Heart left ventricle (tissue), 16 donors: ENCODE measurements around the gene SIVA1. TPM values are rescaled to one million over a fixed set of nuclear protein-coding genes. Genes with fewer than 3 reads are reported as not detected.

ENCODE experiments used
- ATAC-seq, 4 donors: fragments of 200-7000 bp; cut with Tn5 transposase; one replicate each; pipeline ENCODE4 v1.9.1; 2020 to 2022; ENCODE audit warnings: moderate library complexity in 4 of 4, mild to moderate bottlenecking in 3 of 4, moderate number of reproducible peaks in 1 of 4
- DNase-seq, 5 donors: peaks; one replicate each; pipeline ENCODE4 v3.0.0-alpha.2; 2020
- H3K27ac ChIP-seq, 12 donors: fragments of 200-600 bp; sonication (generic) in 4 of 12; one replicate each; pipeline versions ENCODE4 v1.5.0 to v1.8.0; 2016 to 2022; ENCODE audit warnings: mild to moderate bottlenecking in 2 of 12
- H3K27me3 ChIP-seq, 9 donors: fragments of 200-600 bp; sonication (generic) in 2 of 9; one replicate each; pipeline versions ENCODE4 v1.5.1 to v1.8.0; 2016 to 2022; ENCODE audit warnings: mild to moderate bottlenecking in 3 of 9
- H3K36me3 ChIP-seq, 9 donors: fragments of 200-600 bp; sonication (generic) in 2 of 9; one replicate each; pipeline versions ENCODE4 v1.5.0 to v1.8.0; 2018 to 2022; ENCODE audit warnings: mild to moderate bottlenecking in 2 of 9
- H3K4me1 ChIP-seq, 12 donors: fragments of 200-600 bp; sonication (generic) in 4 of 12; one replicate each; pipeline versions ENCODE4 v1.5.0 to v1.8.0; 2016 to 2022; ENCODE audit warnings: mild to moderate bottlenecking in 3 of 12
- H3K4me3 ChIP-seq, 12 donors: fragments of 200-600 bp; sonication (generic) in 4 of 12; one replicate each; pipeline versions ENCODE4 v1.5.0 to v1.8.0; 2017 to 2022; ENCODE audit warnings: mild to moderate bottlenecking in 9 of 12, moderate library complexity in 4 of 12
- H3K9me3 ChIP-seq, 12 donors: fragments of 200-600 bp; sonication (generic) in 4 of 12; one replicate each; pipeline versions ENCODE4 v1.5.0 to v1.8.0; 2016 to 2022; ENCODE audit warnings: mild to moderate bottlenecking in 1 of 12
- CTCF ChIP-seq, 12 donors: fragments of 200-600 bp; sonication (generic) in 4 of 12; IDR thresholded peaks; one replicate each; pipeline versions ENCODE4 v1.5.0 to v1.8.0; 2018 to 2022; ENCODE audit warnings: antibody characterized with exemption in 12 of 12, mild to moderate bottlenecking in 5 of 12
- POLR2A ChIP-seq, 2 donors: fragments of 450-650 bp; IDR thresholded peaks; one replicate each; pipeline ENCODE4 v1.6.1; 2017; ENCODE audit warnings: antibody characterized with exemption in 2 of 2, mild to moderate bottlenecking in 2 of 2, moderate library complexity in 2 of 2
- WGBS, 4 donors: extraction: QIAGEN DNeasy Blood & Tissue Kit in 2 of 4; methylation state at CpG; one replicate each; pipeline versions ENCODE4 v1.1.5 to v1.1.7; 2013 to 2018; 5-methylcytosine and 5-hydroxymethylcytosine counted together
- intact Hi-C, 10 donors: fragments of 100-400 bp; cut with DNase I; formaldehyde crosslinking; loops; one replicate each; pipeline versions ENCODE4 v1.11.1 to v1.14.2; 2022
- polyA plus RNA-seq, 2 donors: library from polyadenylated mRNA; stranded (reverse); fragments of 200-250 nt; gene quantifications; one replicate each; pipeline ENCODE4 v1.2.3, GENCODE V29; 2013
- total RNA-seq, 9 donors: library from RNA; depleted of rRNA in 2 of 9; stranded (reverse); fragments of >200 nt in 2 of 9; fragmentation: NEBNext Ultra II Directional in 3 of 9; extraction: Animal tissue kit (Norgen Biotek cat#: 25700) in 3 of 9; gene quantifications; one replicate each; pipeline versions ENCODE4 v1.1.0 to v1.2.4, GENCODE V29; 2016 to 2023
- donor health status: ischemic (EF 13 %, LVEDD 7.1; RV severe dilation, severe dysfunction).
- donor health status: healthy with polysubstance abuse.
- donor health status: DM: no; HTN: yes; CAD: no.
- donor health status: DM: no; HTN: no; CAD: no.
- donor health status: ischemic (EF 25% LVEDD 6.9; RV normal size, moderate dysfunction).
- donor health status: ischemic (EF 25% LVEDD 5.7; RV mildly dilated, moderate dysfunction).
- donor health status: healthy.
- donor health status: DM: yes; HTN: yes; CAD: no.
- donor health status: ischemic (EF 35%, LVEDD 5.7; RV mildly dilated, moderate dysfunction).
- donor health status: nonischemic (EF 11% LVEDD 7.7; RV severe dilation, severe dysfunction).
- donor health status: DM: yes; HTN: yes; CAD: no.
- donor health status: PGD.
- donor health status: ischemic (EF 29% LVEDD 5.4; RV normal size, mild dysfunction).
- donor health status: nonischemic (EF 23%, LVEDD 6.1; RV moderate dilation, normal function).

The SIVA1 gene
- total and polyA plus RNA-seq, 11 donors = 41.0 to 203 (median 57.4) TPM

- H3K36me3 ChIP-seq = peaks cover 0 to 79% (median 59%) of the 10 kb centered on the region in 9 donors
- H3K4me1 ChIP-seq = no peaks in the 10 kb centered on the region
- H3K9me3 ChIP-seq = peaks cover 0 to 6% (median 0%) of the 10 kb centered on the region in 12 donors
- H3K27ac ChIP-seq = no peak overlapping the region
- WGBS, 4 donors = 86 to 92% (median 88%) methylated on average over 9 to 20 of the region's 20 CpGs
- no peak for DNase-seq
- H3K27me3 ChIP-seq = no peaks in the 10 kb centered on the region
- no peak for ATAC-seq
- intact Hi-C loops = no loop called here
- TF ChIP-seq POLR2A (IDR thresholded peaks at IDR 0.05) (no peak), CTCF (IDR thresholded peaks at IDR 0.05) (no peak)
- no peak overlapping the region for H3K4me3 ChIP-seq
Observed at GRCh38 chr14:104774453-104775072, 21.6 kb downstream of the SIVA1 start.

- 88 to 93% (median 92%) methylated on average over 10 to 13 of the region's 13 CpGs for WGBS, 4 donors
- H3K36me3 ChIP-seq = peaks cover 0 to 79% (median 57%) of the 10 kb centered on the region in 9 donors
- TF ChIP-seq POLR2A (IDR thresholded peaks at IDR 0.05) (no peak), CTCF (IDR thresholded peaks at IDR 0.05) (no peak)
Observed at GRCh38 chr14:104775073-104775489, 22.1 kb downstream of the SIVA1 start.

GRCh38 chr14:104776481-104776880 lies 23.5 kb downstream of the SIVA1 start:
- H3K36me3 ChIP-seq = peaks cover 0 to 74% (median 45%) of the 10 kb centered on the region in 9 donors
- no peak overlapping the region for H3K27ac ChIP-seq
- H3K9me3 ChIP-seq = peaks cover 0 to under 1% (median 0%) of the 10 kb centered on the region in 12 donors
- intact Hi-C loops = no loop called here
- H3K27me3 ChIP-seq = no peaks in the 10 kb centered on the region
- 97 to 99% (median 98%) methylated on average over 15 of the region's 15 CpGs; no CpG with 5 or more reads in 1 of the 4 donors for WGBS, 4 donors
- DNase-seq = no peak
- no peaks in the 10 kb centered on the region for H3K4me1 ChIP-seq
- no peak overlapping the region for H3K4me3 ChIP-seq
- TF ChIP-seq CTCF (IDR thresholded peaks at IDR 0.05) = no peak
- no peak for TF ChIP-seq POLR2A (IDR thresholded peaks at IDR 0.05)
- ATAC-seq = no peak

More at GRCh38 chr14:104775073-104775489, 22.1 kb downstream of the SIVA1 start:
- Histone ChIP-seq H3K27me3 (no peaks in the 10 kb centered on the region), H3K4me1 (no peaks in the 10 kb centered on the region), H3K4me3 (no peak overlapping the region), H3K27ac (no peak overlapping the region), H3K9me3 (peaks cover 0 to 6% (median 0%) of the 10 kb centered on the region in 12 donors)
- DNase-seq = no peak
- no peak for ATAC-seq
- intact Hi-C loops = no loop called here

GRCh38 chr14:104776961-104777807 lies 24.2 kb downstream of the SIVA1 start:
- Histone ChIP-seq H3K4me3 (no peak overlapping the region), H3K36me3 (peaks cover 0 to 67% (median 39%) of the 10 kb centered on the region in 9 donors), H3K9me3 (no peaks in the 10 kb centered on the region), H3K27me3 (no peaks in the 10 kb centered on the region), H3K27ac (no peak overlapping the region), H3K4me1 (no peaks in the 10 kb centered on the region)
- ATAC-seq = no peak
- DNase-seq = no peak
- WGBS, 4 donors = 85 to 89% (median 88%) methylated on average over 16 of the region's 16 CpGs
- intact Hi-C loops = no loop called here
- TF ChIP-seq POLR2A (IDR thresholded peaks at IDR 0.05) (no peak), CTCF (IDR thresholded peaks at IDR 0.05) (no peak)
